Right lobe of liver (tissue), 4 donors: ENCODE results near the gene SLC13A3.

Experiments
- CTCF ChIP-seq, 4 donors: fragments of 200-600 bp in 3 of 4; fragments of 450-650 bp in 1 of 4; IDR thresholded peaks; one replicate each; pipeline versions ENCODE4 v1.5.1 to v1.8.0; 2016 to 2022; ENCODE audit warnings: antibody characterized with exemption in 4 of 4, mild to moderate bottlenecking in 2 of 4
- POLR2A ChIP-seq: fragments of 450-650 bp; IDR thresholded peaks from one replicate; pipeline ENCODE4 v1.6.1; 2017; ENCODE audit warnings: antibody characterized with exemption, mild to moderate bottlenecking
- donor health status: DM: no; HTN: no; CAD: no.
- donor health status: DM: no; HTN: no; CAD: no.
- donor health status: DM: no; HTN: yes; CAD: no.

- TF ChIP-seq CTCF (IDR thresholded peaks at IDR 0.05): no peak
- TF ChIP-seq POLR2A: no peak
Measured at GRCh38 chr20:46588532-46589511, 62.4 kb downstream of the SLC13A3 start.
